ENCODE results near the gene PLCL2.

PLCL2 gene

DNA sequence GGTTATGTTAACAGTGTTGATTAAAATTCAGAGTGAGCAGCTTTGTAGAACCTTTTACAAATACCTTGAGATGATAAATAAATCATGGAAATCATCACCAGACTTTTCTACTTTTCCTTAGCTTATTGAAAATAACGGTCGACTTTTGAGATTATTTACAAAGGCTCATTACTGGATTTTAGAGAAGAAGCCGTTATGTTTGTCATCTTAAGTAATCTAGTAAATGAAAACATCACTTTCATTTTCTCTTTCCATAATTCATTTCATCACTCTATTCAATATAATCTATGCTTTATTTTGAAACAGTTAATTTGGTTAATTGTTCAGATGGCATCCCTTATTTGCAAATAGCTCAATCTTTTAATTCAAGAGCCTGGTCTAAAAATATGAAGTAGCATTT is 3.6 kb downstream of the PLCL2 start:
- Histone ChIP-seq H4K20me1 (ENCODE audit: insufficient read depth, low read length) (peaks cover 16% of the 10 kb centered on the region), H3K27ac (ENCODE audit: low read length) (no peak overlapping the region), H3K79me2 (ENCODE audit: low read length) (peaks cover 77% of the 10 kb centered on the region), H3K4me3 (ENCODE audit: low read length) (peak overlapping the region; percentile 38), H3K4me1 (ENCODE audit: low read length) (peaks cover 39% of the 10 kb centered on the region), H3K9ac (ENCODE audit: low read length) (0 out of 2 replicates have a peak overlapping the region, but pooled peaks have one; percentile 1), H2AFZ (ENCODE audit: low read depth, low read length) (no peak overlapping the region), H3K36me3 (replicated peaks; ENCODE audit: low read depth, low read length) (no peaks in the 10 kb centered on the region), H3K9me3 (ENCODE audit: insufficient read depth, low read length) (no peaks in the 10 kb centered on the region), H3K27me3 (ENCODE audit: low read depth, low read length) (no peaks in the 10 kb centered on the region), H3K4me2 (ENCODE audit: low read length) (peak overlapping the region; percentile 68)
- TF ChIP-seq CTCF (IDR thresholded peaks at IDR 0.05; ENCODE audit: low read depth, low read length) (no peak), EZH2phosphoT487 (IDR thresholded peaks at IDR 0.05; ENCODE audit: low read depth) (no peak)

DNA sequence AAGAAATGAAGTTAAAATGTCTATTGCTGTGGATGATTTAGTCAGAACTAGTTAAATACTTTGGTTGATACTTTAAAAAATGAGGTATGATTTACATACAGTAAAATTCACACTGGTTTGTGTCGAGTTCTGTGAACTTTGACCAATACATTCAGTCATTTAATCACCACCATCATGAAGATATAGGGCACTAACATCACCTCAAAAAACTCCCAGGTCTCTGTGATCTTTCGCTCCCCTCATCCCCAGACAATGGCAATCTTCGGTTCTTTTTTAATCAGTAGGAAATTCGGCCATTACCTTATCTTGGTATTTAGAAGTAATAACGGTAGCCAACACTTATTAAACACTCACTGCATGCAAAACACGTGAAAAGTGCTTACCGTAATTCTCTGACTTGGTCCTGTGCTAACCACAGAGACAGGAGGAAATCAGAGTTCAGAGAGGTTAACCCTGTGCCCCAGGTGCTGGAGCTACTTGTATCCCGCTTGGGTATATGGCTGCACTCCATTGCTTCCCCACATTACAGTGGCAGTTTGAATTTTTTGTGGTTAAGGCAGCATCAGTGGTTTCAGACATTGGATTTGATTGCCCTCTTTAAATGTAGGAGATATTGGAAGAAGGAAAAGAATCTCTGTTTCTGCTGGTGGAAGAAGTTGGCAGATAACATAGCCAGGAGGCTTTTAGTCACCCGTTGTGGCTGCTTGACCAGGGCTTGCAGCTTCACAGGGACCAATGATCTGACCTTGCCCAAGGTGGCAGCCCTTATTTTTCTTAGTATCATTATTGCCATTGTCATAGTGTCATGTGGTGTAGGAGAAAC is 4.2 kb downstream of the PLCL2 start:
- no peak for TF ChIP-seq EZH2phosphoT487 (IDR thresholded peaks at IDR 0.05; ENCODE audit: low read depth)
- Histone ChIP-seq H3K9me3 (ENCODE audit: insufficient read depth, low read length) (no peaks in the 10 kb centered on the region), H3K4me3 (ENCODE audit: low read length) (peak overlapping the region; percentile 38), H3K9ac (ENCODE audit: low read length) (0 out of 2 replicates have a peak overlapping the region, but pooled peaks have one; percentile 1), H4K20me1 (ENCODE audit: insufficient read depth, low read length) (peaks cover 16% of the 10 kb centered on the region), H3K79me2 (ENCODE audit: low read length) (peaks cover 82% of the 10 kb centered on the region), H3K4me2 (ENCODE audit: low read length) (peak overlapping the region; percentile 68), H3K36me3 (replicated peaks; ENCODE audit: low read depth, low read length) (no peaks in the 10 kb centered on the region), H2AFZ (ENCODE audit: low read depth, low read length) (no peak overlapping the region), H3K27ac (ENCODE audit: low read length) (no peak overlapping the region), H3K27me3 (ENCODE audit: low read depth, low read length) (no peaks in the 10 kb centered on the region), H3K4me1 (ENCODE audit: low read length) (peaks cover 34% of the 10 kb centered on the region)

GRCh38 chr3:16890597-16891333 is 6.0 kb downstream of the PLCL2 start:
- Histone ChIP-seq H3K36me3 (replicated peaks; ENCODE audit: low read depth, low read length) (no peaks in the 10 kb centered on the region), H3K9ac (ENCODE audit: low read length) (no peak overlapping the region), H4K20me1 (ENCODE audit: insufficient read depth, low read length) (peaks cover 16% of the 10 kb centered on the region), H3K27ac (ENCODE audit: low read length) (no peak overlapping the region), H3K9me3 (ENCODE audit: insufficient read depth, low read length) (no peaks in the 10 kb centered on the region), H3K27me3 (ENCODE audit: low read depth, low read length) (no peaks in the 10 kb centered on the region), H3K4me1 (ENCODE audit: low read length) (peaks cover 39% of the 10 kb centered on the region), H3K4me3 (ENCODE audit: low read length) (no peak overlapping the region), H2AFZ (ENCODE audit: low read depth, low read length) (no peak overlapping the region), H3K79me2 (ENCODE audit: low read length) (peaks cover 87% of the 10 kb centered on the region), H3K4me2 (ENCODE audit: low read length) (no peak overlapping the region)
- TF ChIP-seq EZH2phosphoT487 (IDR thresholded peaks at IDR 0.05; ENCODE audit: low read depth), result no peak
- no peak for TF ChIP-seq CTCF (IDR thresholded peaks at IDR 0.05; ENCODE audit: low read depth, low read length)

- Histone ChIP-seq H4K20me1 (ENCODE audit: insufficient read depth, low read length) (peaks cover 34% of the 10 kb centered on the region), H3K27me3 (ENCODE audit: low read depth, low read length) (no peaks in the 10 kb centered on the region), H3K4me3 (ENCODE audit: low read length) (no peak overlapping the region), H3K4me1 (ENCODE audit: low read length) (peaks cover 33% of the 10 kb centered on the region), H3K79me2 (ENCODE audit: low read length) (peaks cover 83% of the 10 kb centered on the region), H2AFZ (ENCODE audit: low read depth, low read length) (no peak overlapping the region), H3K9ac (ENCODE audit: low read length) (no peak overlapping the region), H3K4me2 (ENCODE audit: low read length) (no peak overlapping the region), H3K36me3 (replicated peaks; ENCODE audit: low read depth, low read length) (no peaks in the 10 kb centered on the region), H3K9me3 (ENCODE audit: insufficient read depth, low read length) (no peaks in the 10 kb centered on the region), H3K27ac (ENCODE audit: low read length) (no peak overlapping the region)
- no peak for TF ChIP-seq EZH2phosphoT487 (IDR thresholded peaks at IDR 0.05; ENCODE audit: low read depth)
- no peak for TF ChIP-seq CTCF (IDR thresholded peaks at IDR 0.05; ENCODE audit: low read depth, low read length)
Observed at GRCh38 chr3:16893618-16894200, 9.0 kb downstream of the PLCL2 start.
